Activated CD8-positive, alpha-beta T cell treated with anti-CD3 and anti-CD28 coated beads for 36 hours (primary cell): Measurements from ENCODE around the gene AGBL1. TPM values are rescaled to one million over a fixed set of nuclear protein-coding genes. Genes with fewer than 3 reads are reported as not detected.

ENCODE experiments used
- ATAC-seq: fragments of 200-7000 bp; cut with Tn5 transposase; one replicate; pipeline ENCODE4 v1.10.0; 2021; ENCODE audit warnings: mild to moderate bottlenecking, moderate library complexity
- CTCF ChIA-PET: fragments of 350-600 bp; sonication (Branson Sonifier 250); formaldehyde crosslinking; loops from one replicate; lab custom pipeline; 2021; ENCODE audit warnings: antibody characterized with exemption; lab: Charles Lee
- POLR2A ChIA-PET: fragments of 350-600 bp; sonication (Branson Sonifier 250); formaldehyde crosslinking; loops from one replicate; lab custom pipeline; 2021; ENCODE audit warnings: antibody characterized with exemption; lab: Charles Lee
- DNase-seq: peaks from one replicate; pipeline ENCODE4 v3.0.0-alpha.2; 2020
- H3K27ac Mint-ChIP-seq: one replicate; pipeline ENCODE4 v1.8.0; 2021; ENCODE audit warnings: mild to moderate bottlenecking, mixed read lengths
- H3K27me3 Mint-ChIP-seq: one replicate; pipeline ENCODE4 v1.8.0; 2021; ENCODE audit warnings: mixed read lengths
- H3K36me3 Mint-ChIP-seq: one replicate; pipeline ENCODE4 v1.8.0; 2021; ENCODE audit warnings: low read depth, mixed read lengths
- H3K4me1 Mint-ChIP-seq: one replicate; pipeline ENCODE4 v1.8.0; 2021; ENCODE audit warnings: low read depth, mixed read lengths
- H3K4me3 Mint-ChIP-seq: one replicate; pipeline ENCODE4 v1.8.0; 2021; ENCODE audit warnings: mild to moderate bottlenecking, moderate library complexity, mixed read lengths
- H3K9me3 Mint-ChIP-seq: one replicate; pipeline ENCODE4 v1.8.0; 2021; ENCODE audit warnings: mixed read lengths
- CTCF ChIP-seq: fragments of 200-600 bp; IDR thresholded peaks from one replicate; pipeline ENCODE4 v1.8.0; 2022; ENCODE audit warnings: antibody characterized with exemption, mild to moderate bottlenecking
- intact Hi-C: fragments of 100-400 bp; cut with micrococcal nuclease; formaldehyde crosslinking; loops from one replicate; pipeline ENCODE4 v1.10.0; 2022
- total RNA-seq, 2 experiments: library from RNA; stranded (reverse); gene quantifications; one replicate each; pipeline ENCODE4 v1.2.3, GENCODE V29; 2021

Gene AGBL1
- total RNA-seq, 2 experiments from 2014 or later = not detected

- no peak for TF ChIP-seq CTCF
- Mint-ChIP-seq H3K27ac (no peak overlapping the region), H3K9me3 (no peaks in the 10 kb centered on the region), H3K4me3 (no peak overlapping the region), H3K36me3 (no peaks in the 10 kb centered on the region), H3K4me1 (no peaks in the 10 kb centered on the region), H3K27me3 (no peaks in the 10 kb centered on the region)
- CTCF ChIA-PET = no interaction called here
- intact Hi-C loops = no loop called here
- DNase-seq (no peak), ATAC-seq (no peak)
- POLR2A ChIA-PET = no interaction called here
Measured at GRCh38 chr15:86555939-86556338, 476.3 kb downstream of the AGBL1 start.

GRCh38 chr15:86556396-86557017 lies 476.8 kb downstream of the AGBL1 start:
- POLR2A ChIA-PET = no interaction called here

GRCh38 chr15:86557018-86557550 lies 477.4 kb downstream of the AGBL1 start:
- ChIA-PET POLR2A (no interaction called here), CTCF (no interaction called here)
- TF ChIP-seq CTCF = no peak
- intact Hi-C loops = no loop called here
- Mint-ChIP-seq H3K27me3 (no peaks in the 10 kb centered on the region), H3K27ac (no peak overlapping the region), H3K4me1 (no peaks in the 10 kb centered on the region), H3K9me3 (peaks cover 3% of the 10 kb centered on the region), H3K36me3 (no peaks in the 10 kb centered on the region), H3K4me3 (no peak overlapping the region)
- DNase-seq (no peak), ATAC-seq (no peak)

More at GRCh38 chr15:86556396-86557017, 476.8 kb downstream of the AGBL1 start:
- Mint-ChIP-seq H3K27ac (no peak overlapping the region), H3K4me1 (no peaks in the 10 kb centered on the region), H3K36me3 (no peaks in the 10 kb centered on the region), H3K9me3 (peaks cover 2% of the 10 kb centered on the region), H3K27me3 (no peaks in the 10 kb centered on the region), H3K4me3 (no peak overlapping the region)
- DNase-seq (no peak), ATAC-seq (no peak)
- CTCF ChIA-PET = no interaction called here
- TF ChIP-seq CTCF = no peak
- intact Hi-C loops = no loop called here

GRCh38 chr15:86558252-86558651 lies 478.6 kb downstream of the AGBL1 start:
- intact Hi-C loops = no loop called here
- no peak overlapping the region for H3K4me3 Mint-ChIP-seq
- TF ChIP-seq CTCF = no peak
- no peaks in the 10 kb centered on the region for H3K27me3 Mint-ChIP-seq
- ATAC-seq (no peak), DNase-seq (no peak)
- CTCF ChIA-PET = no interaction called here
- peaks cover under 1% of the 10 kb centered on the region for H3K36me3 Mint-ChIP-seq
- H3K9me3 Mint-ChIP-seq = peaks cover 5% of the 10 kb centered on the region
- H3K4me1 Mint-ChIP-seq = no peaks in the 10 kb centered on the region
- POLR2A ChIA-PET = no interaction called here
- no peak overlapping the region for H3K27ac Mint-ChIP-seq

- Mint-ChIP-seq H3K27me3 (no peaks in the 10 kb centered on the region), H3K4me1 (no peaks in the 10 kb centered on the region), H3K36me3 (peaks cover 2% of the 10 kb centered on the region), H3K27ac (no peak overlapping the region), H3K4me3 (no peak overlapping the region), H3K9me3 (peaks cover 7% of the 10 kb centered on the region)
- DNase-seq = no peak
- CTCF ChIA-PET = no interaction called here
- POLR2A ChIA-PET = no interaction called here
- no peak for TF ChIP-seq CTCF
- ATAC-seq = no peak
- intact Hi-C loops = no loop called here
Measured at GRCh38 chr15:86558686-86559085, 479.0 kb downstream of the AGBL1 start.
